ENCODE data around the gene CD48. TPM values are rescaled to one million over a fixed set of nuclear protein-coding genes. Genes with fewer than 3 reads are reported as not detected.

CD48 gene
- total and polyA plus RNA-seq, 8 donors = 0.37 to 5.1 (median 1.1) TPM

DNA sequence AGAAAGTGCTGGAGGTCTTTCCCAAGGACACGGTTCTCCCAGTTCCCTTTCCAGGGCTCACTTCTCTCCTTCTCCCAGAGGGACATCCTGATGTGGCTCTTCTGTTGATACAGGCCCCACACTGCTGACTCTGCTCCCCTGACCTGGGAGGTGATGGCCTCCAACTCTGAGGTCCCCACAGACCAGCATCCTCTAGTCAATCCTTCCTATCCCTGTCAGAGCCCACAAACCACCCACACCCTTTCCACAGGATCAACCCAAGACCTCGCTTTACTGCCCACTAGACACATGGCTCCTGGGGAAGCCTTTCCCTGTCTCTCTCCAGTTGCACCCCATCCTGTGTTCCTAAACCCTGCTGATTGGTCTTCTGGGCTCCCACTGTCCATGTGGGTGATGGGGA, 39.0 kb upstream of the CD48 start:
- H3K9me3 ChIP-seq = no peaks in the 10 kb centered on the region
- DNase-seq = no peak
- no peaks in the 10 kb centered on the region for H3K4me1 ChIP-seq
- WGBS, 2 donors = 63 to 73% methylated on average over 2 of the region's 2 CpGs
- no peak for FAIRE-seq
- intact Hi-C loops (cut with DNase I) = no loop called here
- TF ChIP-seq, protein P1, sequence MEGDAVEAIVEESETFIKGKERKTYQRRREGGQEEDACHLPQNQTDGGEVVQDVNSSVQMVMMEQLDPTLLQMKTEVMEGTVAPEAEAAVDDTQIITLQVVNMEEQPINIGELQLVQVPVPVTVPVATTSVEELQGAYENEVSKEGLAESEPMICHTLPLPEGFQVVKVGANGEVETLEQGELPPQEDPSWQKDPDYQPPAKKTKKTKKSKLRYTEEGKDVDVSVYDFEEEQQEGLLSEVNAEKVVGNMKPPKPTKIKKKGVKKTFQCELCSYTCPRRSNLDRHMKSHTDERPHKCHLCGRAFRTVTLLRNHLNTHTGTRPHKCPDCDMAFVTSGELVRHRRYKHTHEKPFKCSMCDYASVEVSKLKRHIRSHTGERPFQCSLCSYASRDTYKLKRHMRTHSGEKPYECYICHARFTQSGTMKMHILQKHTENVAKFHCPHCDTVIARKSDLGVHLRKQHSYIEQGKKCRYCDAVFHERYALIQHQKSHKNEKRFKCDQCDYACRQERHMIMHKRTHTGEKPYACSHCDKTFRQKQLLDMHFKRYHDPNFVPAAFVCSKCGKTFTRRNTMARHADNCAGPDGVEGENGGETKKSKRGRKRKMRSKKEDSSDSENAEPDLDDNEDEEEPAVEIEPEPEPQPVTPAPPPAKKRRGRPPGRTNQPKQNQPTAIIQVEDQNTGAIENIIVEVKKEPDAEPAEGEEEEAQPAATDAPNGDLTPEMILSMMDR (IDR thresholded peaks at IDR 0.05) = no peak
- no peaks in the 10 kb centered on the region for H3K36me3 ChIP-seq
- H3K4me3 ChIP-seq = no peak overlapping the region
- ATAC-seq = no peak
- no peak overlapping the region for H3K27ac ChIP-seq
- H3K27me3 ChIP-seq = no peaks in the 10 kb centered on the region

DNA sequence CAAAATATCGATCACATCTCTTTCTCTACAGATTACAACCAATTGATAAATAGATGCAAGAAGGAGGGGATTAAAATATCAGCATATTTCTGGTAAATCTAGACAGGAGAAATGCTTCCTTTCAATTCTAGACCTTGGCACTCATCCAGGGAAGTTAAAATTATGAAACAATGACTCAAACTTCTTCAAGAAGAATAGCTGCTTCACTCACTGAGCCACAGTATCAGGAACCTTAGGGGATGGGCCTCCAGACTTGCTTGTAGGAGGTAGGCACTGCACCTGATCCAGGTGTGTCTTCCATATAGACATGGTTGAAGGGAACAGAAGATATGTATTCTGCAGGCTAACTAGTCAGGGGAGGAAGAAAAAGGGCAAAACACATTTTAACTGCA, 37.3 kb upstream of the CD48 start:
- Histone ChIP-seq H3K4me1 (no peaks in the 10 kb centered on the region), H3K27ac (no peak overlapping the region), H3K36me3 (no peaks in the 10 kb centered on the region), H3K4me3 (no peak overlapping the region), H3K27me3 (no peaks in the 10 kb centered on the region), H3K9me3 (no peaks in the 10 kb centered on the region)
- TF ChIP-seq, protein P1 (IDR thresholded peaks at IDR 0.05) = no peak
- 94 to 95% methylated on average over 1 of the region's 1 CpG for WGBS, 2 donors
- intact Hi-C loops (cut with DNase I) = no loop called here
- FAIRE-seq = no peak
- DNase-seq = no peak
- no peak for ATAC-seq

DNA sequence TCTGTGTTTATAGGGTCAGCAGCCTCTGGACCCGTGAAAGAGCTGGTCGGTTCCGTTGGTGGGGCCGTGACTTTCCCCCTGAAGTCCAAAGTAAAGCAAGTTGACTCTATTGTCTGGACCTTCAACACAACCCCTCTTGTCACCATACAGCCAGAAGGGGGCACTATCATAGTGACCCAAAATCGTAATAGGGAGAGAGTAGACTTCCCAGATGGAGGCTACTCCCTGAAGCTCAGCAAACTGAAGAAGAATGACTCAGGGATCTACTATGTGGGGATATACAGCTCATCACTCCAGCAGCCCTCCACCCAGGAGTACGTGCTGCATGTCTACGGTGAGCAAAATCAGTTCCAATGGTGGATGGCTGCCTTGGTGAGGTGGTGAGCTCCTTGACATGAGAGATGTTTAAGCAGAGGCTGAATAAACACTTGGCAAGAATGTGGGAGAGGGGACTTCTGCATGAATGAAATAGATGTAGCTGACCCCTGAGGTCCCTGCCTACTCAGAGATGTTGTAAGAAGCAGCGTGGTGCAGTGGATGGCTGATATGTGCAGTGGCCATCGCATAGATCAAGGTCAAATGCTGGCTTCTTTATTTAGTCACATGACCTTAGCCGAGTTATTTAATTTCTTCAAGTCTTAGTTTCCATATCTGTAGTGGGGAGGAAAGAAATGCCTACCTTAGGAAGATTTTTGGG, 36.7 kb upstream of the CD48 start:
- 61 to 73% methylated on average over 10 of the region's 10 CpGs for WGBS, 2 donors
- no peak for FAIRE-seq
- TF ChIP-seq, protein P1 (IDR thresholded peaks at IDR 0.05) = no peak

DNA sequence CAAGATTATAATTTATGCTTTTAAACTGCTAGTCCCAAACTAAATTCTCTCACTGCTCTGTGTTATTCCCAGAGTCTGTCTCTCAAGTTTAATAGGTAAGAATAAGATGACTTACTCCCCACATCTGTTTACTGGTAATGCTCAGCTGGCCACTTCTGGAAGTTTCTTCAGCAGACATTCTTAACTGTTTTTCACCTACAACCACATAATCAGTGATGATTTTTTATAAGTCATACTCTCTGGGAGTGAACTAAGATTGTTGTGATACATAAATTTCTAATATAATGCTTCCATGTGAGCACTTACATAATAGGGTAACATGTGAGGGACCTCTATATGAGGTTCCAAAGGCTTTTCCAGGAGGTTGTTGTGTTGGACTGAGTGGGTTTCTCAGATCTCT, 36.1 kb upstream of the CD48 start:
- FAIRE-seq (no peak), ATAC-seq (no peak), DNase-seq (no peak)
- no peaks in the 10 kb centered on the region for H3K27me3 ChIP-seq
- H3K9me3 ChIP-seq = no peaks in the 10 kb centered on the region
- no peaks in the 10 kb centered on the region for H3K36me3 ChIP-seq
- no peak overlapping the region for H3K4me3 ChIP-seq
- H3K27ac ChIP-seq = no peak overlapping the region
- H3K4me1 ChIP-seq = no peaks in the 10 kb centered on the region
- intact Hi-C loops (cut with DNase I) = no loop called here
- TF ChIP-seq, protein P1 (IDR thresholded peaks at IDR 0.05) = no peak

More for the DNA sequence above, 36.7 kb upstream of the CD48 start:
- Histone ChIP-seq H3K27ac (no peak overlapping the region), H3K27me3 (no peaks in the 10 kb centered on the region), H3K9me3 (no peaks in the 10 kb centered on the region), H3K4me3 (no peak overlapping the region), H3K4me1 (no peaks in the 10 kb centered on the region), H3K36me3 (no peaks in the 10 kb centered on the region)
- intact Hi-C loops (cut with DNase I) = no loop called here
- DNase-seq = no peak
- ATAC-seq = no peak

DNA sequence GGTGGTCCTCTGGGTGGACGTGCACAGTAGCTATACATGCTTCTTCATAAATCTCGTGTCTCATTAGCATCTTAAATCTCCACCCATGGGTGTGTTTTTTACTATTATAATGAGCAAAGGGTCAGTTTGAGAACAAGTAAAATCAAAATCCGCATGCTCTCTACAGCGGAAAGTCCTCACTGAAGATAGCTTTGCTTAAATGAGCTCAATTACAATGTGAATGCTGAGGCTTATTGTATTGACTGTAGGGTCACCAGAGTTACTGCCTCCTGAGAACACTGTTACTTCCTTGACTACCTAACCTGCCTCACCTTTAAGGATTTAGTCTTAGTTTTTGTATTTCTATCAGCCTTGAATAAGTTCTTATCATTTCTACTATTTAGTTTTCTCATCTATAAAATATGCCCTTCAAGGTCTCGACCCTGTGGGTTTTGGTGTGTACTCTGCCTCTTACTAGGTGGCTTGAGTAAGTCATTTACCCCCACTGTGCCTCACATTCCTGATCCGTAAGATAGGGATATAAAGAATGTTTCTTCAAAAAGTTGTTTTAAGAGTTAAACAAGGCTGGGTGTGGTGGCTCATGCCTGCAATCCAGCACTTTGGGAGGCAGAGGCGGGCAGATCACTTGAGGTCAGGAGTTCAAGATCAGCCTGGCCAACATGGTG, 35.3 kb upstream of the CD48 start:
- FAIRE-seq = no peak
- no peaks in the 10 kb centered on the region for H3K27me3 ChIP-seq
- DNase-seq = no peak
- 61 to 69% methylated on average over 7 of the region's 7 CpGs for WGBS, 2 donors
- intact Hi-C loops (cut with DNase I) = no loop called here
- no peaks in the 10 kb centered on the region for H3K36me3 ChIP-seq
- TF ChIP-seq, protein P1 (IDR thresholded peaks at IDR 0.05) = no peak
- no peak overlapping the region for H3K27ac ChIP-seq
- no peak overlapping the region for H3K4me3 ChIP-seq
- no peaks in the 10 kb centered on the region for H3K4me1 ChIP-seq
- H3K9me3 ChIP-seq = no peaks in the 10 kb centered on the region
- no peak for ATAC-seq
